ENCODE data around the gene GRB2. TPM values are rescaled to one million over a fixed set of nuclear protein-coding genes. Genes with fewer than 3 reads are reported as not detected.

The GRB2 gene
- total and polyA plus RNA-seq, 5 donors, result 66.7 to 150 (median 114) TPM

- Histone ChIP-seq H3K4me1 (ENCODE audit: control insufficient read depth, insufficient read depth, low read length) (peaks cover 12% of the 10 kb centered on the region), H3K4me3 (ENCODE audit: low read length) (no peak overlapping the region), H3K27ac (ENCODE audit: low read length) (peak overlapping the region; percentile 27), H3K9me3 (ENCODE audit: control insufficient read depth, low read length) (no peaks in the 10 kb centered on the region), H3K27me3 (ENCODE audit: control insufficient read depth, insufficient read depth) (no peaks in the 10 kb centered on the region)
- intact Hi-C loops (cut with DNase I), result no loop called here
- DNase-seq (no peak), ATAC-seq (no peak)
- 50% methylated on average over 6 of the region's 6 CpGs for WGBS
Observed at GRCh38 chr17:75338335-75338734, 67.1 kb downstream of the GRB2 start.

- Histone ChIP-seq H3K27me3 (ENCODE audit: control insufficient read depth, insufficient read depth) (no peaks in the 10 kb centered on the region), H3K4me1 (ENCODE audit: control insufficient read depth, insufficient read depth, low read length) (peaks cover 8% of the 10 kb centered on the region), H3K27ac (ENCODE audit: low read length) (no peak overlapping the region), H3K9me3 (ENCODE audit: control insufficient read depth, low read length) (no peaks in the 10 kb centered on the region), H3K4me3 (ENCODE audit: low read length) (no peak overlapping the region)
- ATAC-seq (no peak), DNase-seq (no peak)
- intact Hi-C loops (cut with DNase I), result no loop called here
- 66% methylated on average over 3 of the region's 3 CpGs for WGBS
Observed at GRCh38 chr17:75335315-75335714, 70.2 kb downstream of the GRB2 start.

GRCh38 chr17:75334723-75335122 lies 70.8 kb downstream of the GRB2 start:
- WGBS, result 98% methylated on average over 3 of the region's 3 CpGs
- Histone ChIP-seq H3K4me1 (ENCODE audit: control insufficient read depth, insufficient read depth, low read length) (peaks cover 8% of the 10 kb centered on the region), H3K27me3 (ENCODE audit: control insufficient read depth, insufficient read depth) (no peaks in the 10 kb centered on the region), H3K9me3 (ENCODE audit: control insufficient read depth, low read length) (no peaks in the 10 kb centered on the region), H3K4me3 (ENCODE audit: low read length) (no peak overlapping the region), H3K27ac (ENCODE audit: low read length) (no peak overlapping the region)
- no peak for DNase-seq
- ATAC-seq, result no peak
- intact Hi-C loops (cut with DNase I), result no loop called here

DNA sequence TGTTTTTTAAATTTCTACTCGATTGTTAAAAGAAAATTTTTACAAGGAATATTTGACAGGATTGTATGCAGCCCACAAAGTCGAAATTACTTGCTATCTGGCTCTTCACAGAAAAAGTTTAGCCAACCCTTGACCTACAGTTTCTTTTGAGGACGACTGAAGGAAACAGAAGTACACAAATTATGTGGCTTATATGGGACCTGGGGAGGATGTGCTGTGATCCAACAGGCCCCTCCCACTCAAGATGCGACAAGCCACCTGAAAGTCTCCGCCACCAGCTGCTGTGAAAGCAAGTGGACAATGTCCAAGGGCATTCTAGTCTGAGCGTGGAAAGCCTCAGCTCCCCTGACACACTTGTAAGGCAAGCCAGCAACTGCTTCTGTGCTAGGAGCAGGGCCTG lies 73.8 kb downstream of the GRB2 start:
- WGBS, result 58% methylated on average over 6 of the region's 6 CpGs
- Histone ChIP-seq H3K9me3 (ENCODE audit: control insufficient read depth, low read length) (no peaks in the 10 kb centered on the region), H3K27ac (ENCODE audit: low read length) (no peak overlapping the region), H3K4me3 (ENCODE audit: low read length) (no peak overlapping the region), H3K4me1 (ENCODE audit: control insufficient read depth, insufficient read depth, low read length) (peaks cover 6% of the 10 kb centered on the region), H3K27me3 (ENCODE audit: control insufficient read depth, insufficient read depth) (no peaks in the 10 kb centered on the region)
- intact Hi-C loops (cut with DNase I), result no loop called here
- DNase-seq (no peak), ATAC-seq (no peak)

DNA sequence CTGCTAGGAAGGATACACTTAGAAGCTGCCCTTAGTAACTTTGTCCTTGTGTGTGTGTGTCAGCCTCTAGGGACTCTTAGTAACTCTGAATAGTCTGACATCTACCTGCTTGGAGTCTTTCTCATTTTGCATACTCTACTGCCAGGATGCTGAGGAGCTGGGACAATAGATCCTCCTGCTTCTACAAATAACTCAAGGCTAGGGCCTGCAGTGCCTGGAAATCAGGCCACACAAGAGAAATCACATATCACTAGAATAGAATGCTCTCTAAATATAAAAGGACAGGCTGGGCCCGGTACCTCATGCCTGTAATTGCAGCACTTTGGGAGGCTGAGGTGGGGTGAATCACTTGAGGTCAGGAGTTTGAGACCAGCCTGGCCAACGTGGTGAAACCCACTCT lies 77.7 kb downstream of the GRB2 start:
- no peaks in the 10 kb centered on the region for H3K9me3 ChIP-seq (ENCODE audit: control insufficient read depth, low read length)
- peaks cover 15% of the 10 kb centered on the region for H3K4me1 ChIP-seq (ENCODE audit: control insufficient read depth, insufficient read depth, low read length)
- ATAC-seq (no peak), DNase-seq (no peak)
- H3K27ac ChIP-seq (ENCODE audit: low read length), result no peak overlapping the region
- intact Hi-C loops (cut with DNase I), result no loop called here
- no peaks in the 10 kb centered on the region for H3K27me3 ChIP-seq (ENCODE audit: control insufficient read depth, insufficient read depth)
- no peak overlapping the region for H3K4me3 ChIP-seq (ENCODE audit: low read length)
- 74% methylated on average over 2 of the region's 2 CpGs for WGBS

DNA sequence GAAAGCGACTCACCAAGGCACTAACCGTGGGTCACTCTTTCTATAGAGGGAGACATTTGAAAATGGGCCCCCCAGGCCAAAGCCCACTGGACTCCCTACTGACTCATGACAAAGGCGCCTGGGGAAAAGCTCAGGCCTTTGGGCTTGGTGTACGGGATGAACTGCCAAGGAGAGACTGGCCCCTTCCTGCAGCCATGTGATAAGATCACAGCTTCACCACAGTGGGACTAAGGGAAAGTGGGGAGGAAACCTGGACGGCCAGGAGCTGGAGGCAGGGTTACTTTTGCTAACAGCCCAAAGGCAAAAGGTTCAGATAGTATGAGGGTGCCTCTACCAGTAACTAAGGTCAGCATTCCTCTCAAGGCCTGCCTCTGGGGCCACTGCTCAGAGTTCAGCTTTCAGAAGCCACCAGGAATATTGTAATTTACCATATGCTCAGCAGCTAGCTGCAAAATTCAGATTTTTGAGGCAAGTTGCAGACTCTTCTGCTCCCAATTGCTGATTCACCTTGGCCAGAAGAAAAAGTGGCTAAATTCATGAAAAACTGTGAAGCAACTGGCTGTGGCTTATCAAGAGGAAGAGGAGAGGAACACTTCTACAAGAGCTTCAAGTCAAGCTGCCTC lies 79.1 kb downstream of the GRB2 start:
- 35% methylated on average over 5 of the region's 5 CpGs for WGBS
- Histone ChIP-seq H3K4me1 (ENCODE audit: control insufficient read depth, insufficient read depth, low read length) (peaks cover 15% of the 10 kb centered on the region), H3K9me3 (ENCODE audit: control insufficient read depth, low read length) (no peaks in the 10 kb centered on the region)

DNA sequence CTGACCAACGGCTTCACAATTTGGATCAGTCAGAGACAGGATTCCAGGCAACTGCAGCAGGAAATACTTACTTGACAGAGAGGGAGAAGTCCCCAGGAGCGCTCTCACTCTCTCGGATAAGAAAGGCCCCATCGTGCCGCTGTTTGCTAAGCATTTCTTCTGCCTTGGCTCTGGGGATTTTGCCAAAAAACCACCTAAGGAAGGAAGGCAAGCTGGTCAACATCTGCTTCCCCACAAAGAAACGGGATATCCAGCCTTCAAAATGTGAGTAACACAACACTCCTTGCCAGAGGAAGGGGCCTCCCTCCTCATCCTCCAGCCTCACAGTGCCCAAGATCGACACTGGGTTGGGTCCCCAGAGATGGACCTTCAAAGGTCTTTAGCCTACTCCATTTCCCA lies 79.7 kb downstream of the GRB2 start:
- WGBS, result 37% methylated on average over 7 of the region's 7 CpGs
- ATAC-seq (peak; percentile 27 to 51), DNase-seq (no peak)
- H3K27me3 ChIP-seq (ENCODE audit: control insufficient read depth, insufficient read depth), result no peaks in the 10 kb centered on the region
- no peak overlapping the region for H3K4me3 ChIP-seq (ENCODE audit: low read length)
- peaks cover 12% of the 10 kb centered on the region for H3K4me1 ChIP-seq (ENCODE audit: control insufficient read depth, insufficient read depth, low read length)
- H3K9me3 ChIP-seq (ENCODE audit: control insufficient read depth, low read length), result no peaks in the 10 kb centered on the region
- intact Hi-C loops (cut with DNase I), result no loop called here
- H3K27ac ChIP-seq (ENCODE audit: low read length), result peak overlapping the region; percentile 5

More for the DNA sequence above, 79.1 kb downstream of the GRB2 start:
- H3K27me3 ChIP-seq (ENCODE audit: control insufficient read depth, insufficient read depth), result no peaks in the 10 kb centered on the region
- no peak for DNase-seq
- H3K27ac ChIP-seq (ENCODE audit: low read length), result peak overlapping the region; percentile 33
- intact Hi-C loops (cut with DNase I), result no loop called here
- no peak overlapping the region for H3K4me3 ChIP-seq (ENCODE audit: low read length)
- peak; percentile 35 to 71 for ATAC-seq

GRCh38 chr17:75325348-75325747 lies 80.1 kb downstream of the GRB2 start:
- no peaks in the 10 kb centered on the region for H3K9me3 ChIP-seq (ENCODE audit: control insufficient read depth, low read length)
- H3K4me1 ChIP-seq (ENCODE audit: control insufficient read depth, insufficient read depth, low read length), result peaks cover 11% of the 10 kb centered on the region
- intact Hi-C loops (cut with DNase I), result no loop called here
- no peaks in the 10 kb centered on the region for H3K27me3 ChIP-seq (ENCODE audit: control insufficient read depth, insufficient read depth)
- no peak overlapping the region for H3K4me3 ChIP-seq (ENCODE audit: low read length)
- peak overlapping the region; percentile 49 for H3K27ac ChIP-seq (ENCODE audit: low read length)
- no peak for DNase-seq
- WGBS, result 73% methylated on average over 6 of the region's 6 CpGs
- ATAC-seq, result no peak

DNA sequence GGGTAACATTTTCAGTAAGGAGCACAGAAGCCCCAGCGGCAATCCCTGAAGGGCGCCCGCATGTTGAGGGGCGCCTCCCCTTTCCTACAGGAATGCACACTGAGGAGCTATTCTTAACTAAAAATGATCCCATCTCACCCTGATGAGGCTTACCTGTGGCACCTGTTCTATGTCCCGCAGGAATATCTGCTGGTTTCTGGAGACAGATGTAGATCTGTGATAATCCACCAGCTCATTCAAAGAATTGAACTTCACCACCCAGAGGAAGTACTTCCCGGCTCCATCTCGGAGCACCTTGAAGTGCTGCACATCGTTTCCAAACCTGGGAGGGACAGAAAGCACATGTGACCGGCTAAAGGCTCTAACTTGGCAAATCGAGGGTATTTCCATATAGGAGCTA lies 84.0 kb downstream of the GRB2 start:
- Histone ChIP-seq H3K27ac (ENCODE audit: low read length) (no peak overlapping the region), H3K9me3 (ENCODE audit: control insufficient read depth, low read length) (no peaks in the 10 kb centered on the region), H3K4me1 (ENCODE audit: control insufficient read depth, insufficient read depth, low read length) (peaks cover 11% of the 10 kb centered on the region), H3K4me3 (ENCODE audit: low read length) (no peak overlapping the region), H3K27me3 (ENCODE audit: control insufficient read depth, insufficient read depth) (no peaks in the 10 kb centered on the region)
- no peak for DNase-seq
- no peak for ATAC-seq
- intact Hi-C loops (cut with DNase I), result loop anchor here in 1 of 4 donors (5.0 kb wide), 1 partner anchor 86 kb away; the partner anchor contains the start of gene GRB2
- WGBS, result 87% methylated on average over 10 of the region's 10 CpGs

GRCh38 chr17:75319904-75320691 lies 85.4 kb downstream of the GRB2 start:
- no peak for ATAC-seq

DNA sequence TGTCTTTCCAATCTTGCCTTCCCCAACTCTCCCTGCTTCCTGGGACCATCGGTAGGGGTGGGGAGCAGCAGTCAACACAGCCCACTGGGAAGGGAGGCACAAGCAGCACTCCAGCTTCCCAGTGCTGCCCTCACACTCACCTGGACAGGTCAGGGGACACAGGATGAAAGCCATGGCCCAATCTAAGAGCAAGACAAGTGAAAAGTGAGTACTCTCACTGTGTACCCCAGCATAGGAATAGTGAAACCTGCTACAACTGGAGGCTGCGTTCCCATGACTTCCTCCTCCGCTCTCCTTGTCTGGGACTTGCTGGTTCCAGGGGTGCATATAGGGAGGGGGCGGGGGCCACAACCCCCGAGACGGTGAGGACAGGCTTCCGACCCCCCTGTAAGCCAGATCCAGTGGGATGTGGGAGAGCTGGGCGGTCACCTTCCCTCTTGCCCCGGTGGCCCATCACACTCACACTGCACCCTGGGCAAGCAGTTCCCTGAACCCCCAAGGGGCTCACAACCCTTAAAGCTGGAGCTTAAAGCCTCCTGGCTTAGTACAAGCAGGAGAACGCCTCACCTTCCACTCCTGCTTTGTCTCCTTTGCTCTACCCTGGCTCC lies 86.8 kb downstream of the GRB2 start:
- intact Hi-C loops (cut with DNase I), result no loop called here
- H3K27me3 ChIP-seq (ENCODE audit: control insufficient read depth, insufficient read depth), result no peaks in the 10 kb centered on the region
- WGBS, result 81% methylated on average over 10 of the region's 10 CpGs
- H3K27ac ChIP-seq (ENCODE audit: low read length), result no peak overlapping the region
- H3K4me1 ChIP-seq (ENCODE audit: control insufficient read depth, insufficient read depth, low read length), result peaks cover 2% of the 10 kb centered on the region
- H3K9me3 ChIP-seq (ENCODE audit: control insufficient read depth, low read length), result no peaks in the 10 kb centered on the region
- H3K4me3 ChIP-seq (ENCODE audit: low read length), result no peak overlapping the region
- ATAC-seq, result no peak
- DNase-seq, result no peak

More at GRCh38 chr17:75319904-75320691, 85.4 kb downstream of the GRB2 start:
- DNase-seq, result no peak
- Histone ChIP-seq H3K4me1 (ENCODE audit: control insufficient read depth, insufficient read depth, low read length) (peaks cover 2% of the 10 kb centered on the region), H3K27ac (ENCODE audit: low read length) (no peak overlapping the region), H3K27me3 (ENCODE audit: control insufficient read depth, insufficient read depth) (no peaks in the 10 kb centered on the region), H3K4me3 (ENCODE audit: low read length) (no peak overlapping the region), H3K9me3 (ENCODE audit: control insufficient read depth, low read length) (no peaks in the 10 kb centered on the region)
- 86% methylated on average over 20 of the region's 20 CpGs for WGBS
- intact Hi-C loops (cut with DNase I), result loop anchor here in 1 of 4 donors (5.0 kb wide), 1 partner anchor 87 kb away; the partner anchor contains the start of gene GRB2
